Thoracic aorta (tissue), 2 donors: ENCODE results near the gene OR2A7. TPM values are rescaled to one million over a fixed set of nuclear protein-coding genes. Genes with fewer than 3 reads are reported as not detected.
"Not testable (repeated sequence)": the region's sequence is repeated elsewhere in the genome, so short reads cannot be mapped to it uniquely, and the experiment has no call there.

Experiments
- ATAC-seq: fragments of 150-250 bp; one replicate; pipeline ENCODE4 v1.8.0; 2017; ENCODE audit warnings: low read depth; ENCODE audit not compliant: insufficient number of reproducible peaks, low FRiP score
- DNase-seq: peaks from one replicate; pipeline ENCODE4 v3.0.0-alpha.2; 2020; ENCODE audit warnings: low spot score
- H3K27ac ChIP-seq, 2 donors: fragments of 200-600 bp; sonication (generic); 1 replicate in 1 of 2; 2 replicates in 1 of 2; pipeline ENCODE4 v1.5.1; 2016; ENCODE audit warnings: mild to moderate bottlenecking in 2 of 2, moderate library complexity in 2 of 2
- H3K27me3 ChIP-seq: fragments of 200-600 bp; sonication (generic); replicated peaks from 2 replicates; pipeline ENCODE4 v1.6.0; 2016; ENCODE audit warnings: mild to moderate bottlenecking; ENCODE audit not compliant: insufficient read depth
- H3K36me3 ChIP-seq: fragments of 200-600 bp; sonication (generic); one replicate; pipeline ENCODE4 v1.5.1; 2016
- H3K4me1 ChIP-seq, 2 donors: fragments of 200-600 bp; sonication (generic); 1 replicate in 1 of 2; 2 replicates in 1 of 2; pipeline versions ENCODE4 v1.5.1 to v1.6.0; 2016; ENCODE audit warnings: low read depth in 2 of 2, mild to moderate bottlenecking in 1 of 2; ENCODE audit not compliant: control insufficient read depth in 1 of 2
- H3K4me3 ChIP-seq: fragments of 200-600 bp; sonication (generic); 2 replicates; pipeline ENCODE4 v1.5.1; 2016; ENCODE audit warnings: mild to moderate bottlenecking
- H3K9me3 ChIP-seq: fragments of 200-600 bp; sonication (generic); 2 replicates; pipeline ENCODE4 v1.5.1; 2016
- CTCF ChIP-seq: fragments of 200-600 bp; sonication (generic); IDR thresholded peaks from one replicate; pipeline ENCODE4 v1.5.1; 2019; ENCODE audit warnings: antibody characterized with exemption
- total RNA-seq, 2 donors: library from RNA; depleted of rRNA; stranded (reverse); fragments of >200 nt; gene quantifications; one replicate each; pipeline versions ENCODE4 v1.1.0 to v1.2.3, GENCODE V29; 2016

Gene OR2A7
- total RNA-seq, 2 donors from 2014 or later: 0.95 to 2.0 TPM

GRCh38 chr7:144283716-144284115, 19.1 kb upstream of the OR2A7 start:
- DNase-seq, H3K4me3 ChIP-seq, H3K36me3 ChIP-seq, H3K9me3 ChIP-seq, H3K27ac ChIP-seq, ATAC-seq, H3K4me1 ChIP-seq, H3K27me3 ChIP-seq: not testable (repeated sequence)

- H3K9me3 ChIP-seq, H3K4me1 ChIP-seq, DNase-seq, H3K27ac ChIP-seq, H3K27me3 ChIP-seq, ATAC-seq, H3K4me3 ChIP-seq, H3K36me3 ChIP-seq: not testable (repeated sequence)
Observed at GRCh38 chr7:144282490-144282889, 17.9 kb upstream of the OR2A7 start.

GRCh38 chr7:144281981-144282380, 17.4 kb upstream of the OR2A7 start:
- not testable (repeated sequence) for H3K36me3 ChIP-seq, H3K27me3 ChIP-seq, H3K4me1 ChIP-seq, DNase-seq, ATAC-seq, H3K27ac ChIP-seq, H3K4me3 ChIP-seq, H3K9me3 ChIP-seq

- H3K36me3 ChIP-seq, DNase-seq, H3K27ac ChIP-seq, H3K27me3 ChIP-seq, H3K4me1 ChIP-seq, H3K9me3 ChIP-seq, H3K4me3 ChIP-seq: not testable (repeated sequence)
- ATAC-seq: peak; percentile 8
Observed at GRCh38 chr7:144280010-144280409, 15.4 kb upstream of the OR2A7 start.

GRCh38 chr7:144275281-144275680, 10.7 kb upstream of the OR2A7 start:
- not testable (repeated sequence) for ATAC-seq, H3K36me3 ChIP-seq, H3K27me3 ChIP-seq, H3K4me1 ChIP-seq, DNase-seq, H3K4me3 ChIP-seq, H3K9me3 ChIP-seq, H3K27ac ChIP-seq

GRCh38 chr7:144269188-144269587, 4.6 kb upstream of the OR2A7 start, which contains the start of gene CTAGE8:
CTAGE8 (minus strand) TSS chr7:144269288; CDS start chr7:144269250, 38 bp downstream.
- not testable (repeated sequence) for H3K4me1 ChIP-seq, H3K27ac ChIP-seq, H3K4me3 ChIP-seq, ATAC-seq, H3K36me3 ChIP-seq, H3K9me3 ChIP-seq, H3K27me3 ChIP-seq, DNase-seq

- H3K27me3 ChIP-seq, H3K4me3 ChIP-seq, H3K9me3 ChIP-seq, H3K36me3 ChIP-seq, H3K4me1 ChIP-seq, DNase-seq, H3K27ac ChIP-seq, ATAC-seq: not testable (repeated sequence)
Observed at GRCh38 chr7:144262128-144262527, 2.5 kb downstream of the OR2A7 start.

- not testable (repeated sequence) for H3K9me3 ChIP-seq
Observed at GRCh38 chr7:144259067-144259466, 5.5 kb downstream of the OR2A7 start.

GRCh38 chr7:144256112-144256511, 8.5 kb downstream of the OR2A7 start:
- no peaks in the 10 kb centered on the region for H3K36me3 ChIP-seq
- no peaks in the 10 kb centered on the region for H3K4me1 ChIP-seq
- H3K4me3 ChIP-seq: no peak overlapping the region
- no peak for TF ChIP-seq CTCF
- no peak overlapping the region for H3K27ac ChIP-seq
- DNase-seq (no peak), ATAC-seq (no peak)
- no peaks in the 10 kb centered on the region for H3K9me3 ChIP-seq
- no peaks in the 10 kb centered on the region for H3K27me3 ChIP-seq

More at GRCh38 chr7:144259067-144259466, 5.5 kb downstream of the OR2A7 start:
- DNase-seq, H3K4me1 ChIP-seq, ATAC-seq, H3K27ac ChIP-seq, H3K36me3 ChIP-seq, H3K27me3 ChIP-seq, H3K4me3 ChIP-seq: not testable (repeated sequence)
